CD14-positive monocyte (primary cell): ENCODE results near the gene FAM228B. TPM values are rescaled to one million over a fixed set of nuclear protein-coding genes. Genes with fewer than 3 reads are reported as not detected.

ENCODE experiments used
- DNase-seq, 3 donors: peaks; one replicate each; pipeline ENCODE4 v3.0.0-alpha.2; 2011 to 2022
- H2AFZ ChIP-seq: 2 replicates; pipeline ENCODE4 v1.6.0; 2012; ENCODE audit warnings: mild to moderate bottlenecking, low read depth, low read length, inconsistent platforms; ENCODE audit not compliant: insufficient read depth, poor library complexity, severe bottlenecking
- H3K27ac ChIP-seq, 2 donors: 1 replicate in 1 of 2; 2 replicates in 1 of 2; pipeline ENCODE4 v1.5.1; 2012 to 2013; ENCODE audit warnings: low read length in 2 of 2, control low read depth in 1 of 2, inconsistent platforms in 1 of 2, low read depth in 1 of 2, mild to moderate bottlenecking in 1 of 2
- H3K27me3 ChIP-seq, 2 donors: one replicate each; pipeline versions ENCODE4 v1.6.0 to v1.6.1; 2011 to 2013; ENCODE audit warnings: low read length in 2 of 2; ENCODE audit not compliant: control insufficient read depth in 2 of 2, insufficient read depth in 2 of 2
- H3K36me3 ChIP-seq, 2 donors: replicated peaks in 1 of 2; 1 replicate in 1 of 2; 2 replicates in 1 of 2; pipeline versions ENCODE4 v1.5.1 to v1.6.1; 2012 to 2013; ENCODE audit warnings: low read length in 2 of 2, control low read depth in 1 of 2, inconsistent platforms in 1 of 2, mild to moderate bottlenecking in 1 of 2; ENCODE audit not compliant: insufficient read depth in 2 of 2, control insufficient read depth in 1 of 2
- H3K4me1 ChIP-seq, 2 donors: 1 replicate in 1 of 2; 2 replicates in 1 of 2; pipeline versions ENCODE4 v1.5.1 to v1.6.1; 2012 to 2013; ENCODE audit warnings: low read length in 2 of 2, control low read depth in 1 of 2, inconsistent platforms in 1 of 2, mild to moderate bottlenecking in 1 of 2, moderate library complexity in 1 of 2; ENCODE audit not compliant: insufficient read depth in 2 of 2, control insufficient read depth in 1 of 2
- H3K4me2 ChIP-seq: replicated peaks from 2 replicates; pipeline ENCODE3; 2012; ENCODE audit warnings: low read length, moderate library complexity, mild to moderate bottlenecking; ENCODE audit not compliant: poor library complexity, severe bottlenecking; ENCODE audit errors: extremely low read depth
- H3K4me3 ChIP-seq, 3 experiments: fragments of 200-600 bp in 1 of 3; sonication (generic) in 1 of 3; replicated peaks in 1 of 3; 1 replicate in 2 of 3; 2 replicates in 1 of 3; pipeline ENCODE4 v1.5.1; 2011 to 2013; ENCODE audit warnings: low read length in 3 of 3, mild to moderate bottlenecking in 3 of 3, control low read depth in 2 of 3, low read depth in 2 of 3, inconsistent platforms in 1 of 3, moderate library complexity in 1 of 3
- H3K79me2 ChIP-seq: 2 replicates; pipeline ENCODE4 v1.6.0; 2012; ENCODE audit warnings: mild to moderate bottlenecking, control low read depth, inconsistent platforms, low read length, moderate library complexity; ENCODE audit not compliant: insufficient read depth
- H3K9ac ChIP-seq: 2 replicates; pipeline ENCODE4 v1.6.0; 2017; ENCODE audit warnings: low read length, mild to moderate bottlenecking; ENCODE audit not compliant: insufficient read depth, poor library complexity, severe bottlenecking
- H3K9me3 ChIP-seq, 2 donors: replicated peaks in 1 of 2; 1 replicate in 1 of 2; 2 replicates in 1 of 2; pipeline versions ENCODE4 v1.5.1 to v1.6.1; 2012 to 2013; ENCODE audit warnings: low read length in 2 of 2, control low read depth in 1 of 2; ENCODE audit not compliant: control insufficient read depth in 1 of 2, insufficient read depth in 1 of 2
- H4K20me1 ChIP-seq: 2 replicates; pipeline ENCODE4 v1.6.0; 2012; ENCODE audit warnings: mild to moderate bottlenecking, low read length, control low read depth, moderate library complexity; ENCODE audit not compliant: insufficient read depth
- H3K27ac Mint-ChIP-seq, 7 donors: one replicate each; pipeline ENCODE4 v1.8.0; 2020; ENCODE audit warnings: mild to moderate bottlenecking in 7 of 7, mixed read lengths in 7 of 7, moderate library complexity in 6 of 7, inconsistent platforms in 2 of 7
- H3K27me3 Mint-ChIP-seq, 3 donors: one replicate each; pipeline ENCODE4 v1.8.0; 2021 to 2022; ENCODE audit warnings: low read depth in 3 of 3, mild to moderate bottlenecking in 3 of 3, mixed read lengths in 3 of 3, moderate library complexity in 3 of 3, inconsistent platforms in 1 of 3
- H3K36me3 Mint-ChIP-seq, 2 donors: one replicate each; pipeline ENCODE4 v1.8.0; 2020; ENCODE audit warnings: mixed read lengths in 2 of 2, inconsistent platforms in 1 of 2, mild to moderate bottlenecking in 1 of 2
- H3K4me1 Mint-ChIP-seq: one replicate; pipeline ENCODE4 v1.8.0; 2020; ENCODE audit warnings: mild to moderate bottlenecking, mixed read lengths
- H3K4me3 Mint-ChIP-seq, 2 donors: one replicate each; pipeline ENCODE4 v1.8.0; 2020; ENCODE audit warnings: mild to moderate bottlenecking in 2 of 2, mixed read lengths in 2 of 2, moderate library complexity in 1 of 2
- H3K9me3 Mint-ChIP-seq, 7 donors: one replicate each; pipeline ENCODE4 v1.8.0; 2020 to 2022; ENCODE audit warnings: mixed read lengths in 7 of 7, mild to moderate bottlenecking in 6 of 7, moderate library complexity in 6 of 7, inconsistent platforms in 2 of 7
- WGBS: methylation state at CpG from one replicate; pipeline ENCODE4 v1.1.5; 2013; ENCODE audit warnings: missing lambda C conversion rate; ENCODE audit not compliant: insufficient coverage; 5-methylcytosine and 5-hydroxymethylcytosine counted together
- intact Hi-C, 2 donors: fragments of 100-400 bp; cut with micrococcal nuclease; formaldehyde crosslinking; loops; one replicate each; pipeline versions ENCODE4 v1.15.0 to v1.15.1; 2023
- polyA plus RNA-seq, 3 donors: library from polyadenylated mRNA; depleted of rRNA in 1 of 3; unstranded in 2 of 3; stranded (reverse) in 1 of 3; fragments of 300-500 nt in 2 of 3; fragments of >200 nt in 1 of 3; fragmentation: Illumina TruSeq in 2 of 3; gene quantifications; 1 replicate in 2 of 3; 2 replicates in 1 of 3; pipeline ENCODE4 v1.2.3, GENCODE V29; 2012 to 2021
- TF ChIP-seq, protein P1 (sequence below): fragments of 200-600 bp; IDR thresholded peaks from one replicate; pipeline ENCODE4 v1.8.0; 2022; ENCODE audit warnings: antibody characterized with exemption, mild to moderate bottlenecking

FAM228B gene
- polyA plus RNA-seq, 3 donors: 6.5 to 16.1 (median 7.5) TPM

DNA sequence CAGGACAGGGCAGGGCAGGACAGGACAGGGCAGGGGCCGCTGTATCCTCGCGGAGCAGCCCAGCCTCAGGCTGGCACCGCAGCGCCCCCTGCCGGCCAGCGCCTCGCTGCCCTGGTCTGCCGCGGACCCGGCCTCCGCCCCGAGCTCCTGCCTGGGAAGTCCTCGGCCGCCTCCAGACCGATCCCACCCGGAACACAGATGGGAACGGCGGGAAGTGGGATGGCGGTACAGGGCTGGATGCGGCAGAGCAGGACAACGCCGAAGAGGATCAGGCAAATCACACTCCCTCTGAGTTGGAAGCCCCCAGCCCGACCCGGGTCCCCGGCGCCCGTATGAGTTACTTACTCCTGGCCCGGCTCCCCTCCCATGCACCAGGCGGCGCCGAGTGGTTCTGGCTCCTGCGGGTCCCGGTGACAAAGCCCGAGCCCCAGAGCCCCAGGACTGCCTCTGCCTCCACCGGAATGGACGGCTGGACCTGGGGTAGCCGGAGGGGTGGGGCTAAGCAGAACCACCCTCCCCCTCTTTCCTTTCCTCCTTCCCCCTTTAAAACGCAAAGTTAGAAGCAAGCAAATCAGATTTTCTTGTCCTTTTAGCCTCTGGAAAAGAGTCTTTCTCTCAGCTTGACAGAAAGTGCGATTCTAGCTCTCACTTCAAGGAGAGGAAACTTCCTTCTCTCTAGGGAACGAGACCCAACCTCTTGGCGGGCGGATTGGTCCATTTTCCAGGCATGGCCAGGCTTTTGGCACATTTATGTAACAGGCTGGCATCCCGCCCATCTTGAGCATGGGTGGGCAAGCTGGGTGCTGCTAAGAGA lies 38.7 kb upstream of the FAM228B start, which contains the start of gene TP53I3:
Gene TP53I3 (minus strand): TSS at position 449 of the 814 bp plus-strand sequence. CDS start 508 bp downstream, outside the sequence.
- TF ChIP-seq, protein P1, sequence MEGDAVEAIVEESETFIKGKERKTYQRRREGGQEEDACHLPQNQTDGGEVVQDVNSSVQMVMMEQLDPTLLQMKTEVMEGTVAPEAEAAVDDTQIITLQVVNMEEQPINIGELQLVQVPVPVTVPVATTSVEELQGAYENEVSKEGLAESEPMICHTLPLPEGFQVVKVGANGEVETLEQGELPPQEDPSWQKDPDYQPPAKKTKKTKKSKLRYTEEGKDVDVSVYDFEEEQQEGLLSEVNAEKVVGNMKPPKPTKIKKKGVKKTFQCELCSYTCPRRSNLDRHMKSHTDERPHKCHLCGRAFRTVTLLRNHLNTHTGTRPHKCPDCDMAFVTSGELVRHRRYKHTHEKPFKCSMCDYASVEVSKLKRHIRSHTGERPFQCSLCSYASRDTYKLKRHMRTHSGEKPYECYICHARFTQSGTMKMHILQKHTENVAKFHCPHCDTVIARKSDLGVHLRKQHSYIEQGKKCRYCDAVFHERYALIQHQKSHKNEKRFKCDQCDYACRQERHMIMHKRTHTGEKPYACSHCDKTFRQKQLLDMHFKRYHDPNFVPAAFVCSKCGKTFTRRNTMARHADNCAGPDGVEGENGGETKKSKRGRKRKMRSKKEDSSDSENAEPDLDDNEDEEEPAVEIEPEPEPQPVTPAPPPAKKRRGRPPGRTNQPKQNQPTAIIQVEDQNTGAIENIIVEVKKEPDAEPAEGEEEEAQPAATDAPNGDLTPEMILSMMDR: peak; percentile 98
- H3K9ac ChIP-seq: peak within 1 kb of the TSS; percentile 76
- Mint-ChIP-seq H3K36me3 (peaks cover 18 to 46% of the 10 kb centered on the region in 2 donors), H3K4me1 (peaks cover 53% of the 10 kb centered on the region), H3K27me3 (peaks cover 0 to 1% (median 0%) of the 10 kb centered on the region in 3 donors), H3K4me3 (peak within 1 kb of the TSS; percentile 94), H3K9me3 (peaks cover 0 to 3% (median 0%) of the 10 kb centered on the region in 7 donors), H3K27ac (peak within 1 kb of the TSS; percentile 87 to 95 (median 93))
- H3K27ac ChIP-seq: peak within 1 kb of the TSS; percentile 86 to 92
- H3K4me1 ChIP-seq: peaks cover 44 to 56% of the 10 kb centered on the region in 2 donors
- under 1% methylated on average over 38 of the region's 44 CpGs for WGBS
- intact Hi-C loops: loop anchor here (2.0 to 5.0 kb wide), 5 partner anchors 37 to 257 kb away; partner anchors contain the start of genes WDCP (in 2 of the 2), ATAD2B (in 1 of the 2) and FKBP1B (in 1 of the 2)
- H3K4me3 ChIP-seq: peak within 1 kb of the TSS; percentile 42 to 92 (median 74)
- peak within 1 kb of the TSS; percentile 92 for H2AFZ ChIP-seq
- peaks cover 26% of the 10 kb centered on the region for H3K79me2 ChIP-seq
- no peaks in the 10 kb centered on the region for H3K9me3 ChIP-seq
- H3K27me3 ChIP-seq: no peaks in the 10 kb centered on the region
- H3K36me3 ChIP-seq: peaks cover 6 to 26% of the 10 kb centered on the region in 2 donors
- peak; percentile 78 to 87 (median 85) for DNase-seq
- H3K4me2 ChIP-seq: peak within 1 kb of the TSS; percentile 87
- no peaks in the 10 kb centered on the region for H4K20me1 ChIP-seq

DNA sequence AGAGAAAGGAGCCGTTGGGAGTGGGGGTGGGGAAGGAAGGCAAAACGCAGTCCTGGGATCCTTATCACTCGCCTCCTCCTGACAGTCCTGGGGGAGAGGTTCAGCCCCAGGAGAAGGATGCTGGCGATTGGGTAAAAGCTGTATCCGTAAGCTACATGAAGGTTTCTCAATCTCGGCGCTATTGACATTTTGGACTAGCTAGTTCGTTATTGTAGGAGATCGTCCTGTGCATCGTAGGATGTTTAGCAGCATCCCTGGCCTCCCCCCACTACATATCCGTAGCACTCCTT lies 38.1 kb upstream of the FAM228B start:
- Histone ChIP-seq H2AFZ (peak overlapping the region; percentile 92), H3K9ac (peak overlapping the region; percentile 76), H3K4me1 (peaks cover 44 to 56% of the 10 kb centered on the region in 2 donors), H3K4me2 (peak overlapping the region; percentile 87), H3K27me3 (no peaks in the 10 kb centered on the region), H3K9me3 (no peaks in the 10 kb centered on the region), H3K4me3 (peak overlapping the region; percentile 42 to 92 (median 74)), H3K27ac (peak overlapping the region; percentile 86 to 92), H3K79me2 (peaks cover 21% of the 10 kb centered on the region), H3K36me3 (peaks cover 6 to 24% of the 10 kb centered on the region in 2 donors), H4K20me1 (no peaks in the 10 kb centered on the region)
- Mint-ChIP-seq H3K9me3 (peaks cover 0 to 3% (median 0%) of the 10 kb centered on the region in 7 donors), H3K27ac (peak overlapping the region; percentile 80 to 95 (median 89)), H3K4me3 (peak overlapping the region; percentile 94), H3K36me3 (peaks cover 18 to 46% of the 10 kb centered on the region in 2 donors), H3K27me3 (peaks cover 0 to 1% (median 0%) of the 10 kb centered on the region in 3 donors), H3K4me1 (peaks cover 53% of the 10 kb centered on the region)
- no peak for DNase-seq
- TF ChIP-seq, protein P1: no peak
- 38% methylated on average over 3 of the region's 11 CpGs for WGBS
- intact Hi-C loops: loop anchor here (2.0 kb wide), 2 partner anchors 38 to 156 kb away; partner anchors contain the start of gene WDCP (in 1 of the 2)
